ENCODE measurements around the gene TEX35. TPM values are rescaled to one million over a fixed set of nuclear protein-coding genes. Genes with fewer than 3 reads are reported as not detected.

TEX35 gene
- total RNA-seq, 1 experiment from 2014 or later, result not detected

GRCh38 chr1:178541379-178541778 lies 28.5 kb downstream of the TEX35 start:
- H3K4me2 ChIP-seq (ENCODE audit: low read length), result no peak overlapping the region
- no peak for TF ChIP-seq ATF3 (IDR thresholded peaks at IDR 0.05)
- ChIA-PET CTCF (interaction anchor here (1.1 to 1.6 kb wide), 4 partner anchors 212 to 242 kb away, joined by 3 to 6 read pairs (median 4); no protein-coding TSS in a partner anchor), RAD21 (ENCODE audit: low non-redundant PET in 1 of 2, low total read pairs in 2 of 2, uncharacterized antibody in 2 of 2, unreplicated experiment in 2 of 2) (interaction anchor here (1.2 to 2.3 kb wide), 2 partner anchors 212 to 462 kb away, joined by 3 to 11 read pairs; no protein-coding TSS in a partner anchor), POLR2A (no interaction called here)
- DNase-seq (ENCODE audit: low read depth, low spot score) (no peak), ATAC-seq (no peak)
- no peak overlapping the region for H2AFZ ChIP-seq (ENCODE audit: low read depth, low read length, poor library complexity, severe bottlenecking)
- H3K27me3 ChIP-seq (ENCODE audit: insufficient read depth, low read length), result no peaks in the 10 kb centered on the region
- H3K9ac ChIP-seq (ENCODE audit: low read length), result no peak overlapping the region
- BruUV-seq (replicated peaks), result no TSS peak
- no peaks in the 10 kb centered on the region for H3K36me3 ChIP-seq (ENCODE audit: control insufficient read depth in 1 of 2, insufficient read depth in 2 of 2, low read length in 2 of 2)
- no peaks in the 10 kb centered on the region for H4K20me1 ChIP-seq (ENCODE audit: insufficient read depth)
- intact Hi-C loops (cut with micrococcal nuclease), result no loop called here
- no peaks in the 10 kb centered on the region for H3K9me3 ChIP-seq (ENCODE audit: control insufficient read depth in 1 of 2, insufficient read depth in 1 of 2, low read depth in 1 of 2, low read length in 2 of 2)
- H3K9me2 ChIP-seq (ENCODE audit: insufficient read depth), result no peaks in the 10 kb centered on the region
- no peak overlapping the region for H3K4me3 ChIP-seq (replicated peaks in 1 of 2; ENCODE audit: low read depth in 1 of 2, low read length in 2 of 2)
- H3K79me2 ChIP-seq (ENCODE audit: insufficient read depth, low read length), result no peaks in the 10 kb centered on the region
- no peak overlapping the region for H3K27ac ChIP-seq (ENCODE audit: low read depth, low read length)
- H3K4me1 ChIP-seq (ENCODE audit: control insufficient read depth in 1 of 2, insufficient read depth in 2 of 2, low read length in 2 of 2), result peaks cover 29 to 47% of the 10 kb centered on the region in 2 experiments

- H4K20me1 ChIP-seq (ENCODE audit: insufficient read depth), result no peaks in the 10 kb centered on the region
Measured at GRCh38 chr1:178541829-178542553, 29.1 kb downstream of the TEX35 start.

More at GRCh38 chr1:178541829-178542553, 29.1 kb downstream of the TEX35 start:
- H3K9me2 ChIP-seq (ENCODE audit: insufficient read depth), result no peaks in the 10 kb centered on the region
- intact Hi-C loops (cut with micrococcal nuclease), result loop anchor here (1.0 to 2.0 kb wide), 4 partner anchors 185 to 827 kb away; no protein-coding TSS in a partner anchor
- H3K4me3 ChIP-seq (replicated peaks in 1 of 2; ENCODE audit: low read depth in 1 of 2, low read length in 2 of 2), result peak overlapping the region; percentile 61 to 69
- ChIA-PET RAD21 (ENCODE audit: low non-redundant PET in 1 of 2, low total read pairs in 2 of 2, uncharacterized antibody in 2 of 2, unreplicated experiment in 2 of 2) (interaction anchor here in 1 of 2 experiments (1.8 to 2.3 kb wide), 2 partner anchors 211 to 461 kb away, joined by 10 to 11 read pairs; no protein-coding TSS in a partner anchor), CTCF (interaction anchor here (1.0 to 2.8 kb wide), 4 partner anchors 15 to 461 kb away, joined by 3 to 26 read pairs (median 14); no protein-coding TSS in a partner anchor), POLR2A (interaction anchor here (1.1 kb wide), 1 partner anchor 461 kb away, joined by 3 read pairs; no protein-coding TSS in a partner anchor)
- H3K9ac ChIP-seq (ENCODE audit: low read length), result peak overlapping the region; percentile 69; the same call in 1 of the 2 replicates
- H3K36me3 ChIP-seq (ENCODE audit: control insufficient read depth in 1 of 2, insufficient read depth in 2 of 2, low read length in 2 of 2), result no peaks in the 10 kb centered on the region
- H3K79me2 ChIP-seq (ENCODE audit: insufficient read depth, low read length), result no peaks in the 10 kb centered on the region
- DNase-seq (ENCODE audit: low read depth, low spot score) (no peak), ATAC-seq (peak; percentile 11)
- no peaks in the 10 kb centered on the region for H3K27me3 ChIP-seq (ENCODE audit: insufficient read depth, low read length)
- peak overlapping the region; percentile 64 for H3K27ac ChIP-seq (ENCODE audit: low read depth, low read length)
- no peaks in the 10 kb centered on the region for H3K9me3 ChIP-seq (ENCODE audit: control insufficient read depth in 1 of 2, insufficient read depth in 1 of 2, low read depth in 1 of 2, low read length in 2 of 2)
- TF ChIP-seq POLR2A (IDR thresholded peaks at IDR 0.05; ENCODE audit: borderline replicate concordance, extremely low read depth, insufficient read depth, insufficient read length) (peak; percentile 31), FOSL1 (IDR thresholded peaks at IDR 0.05; ENCODE audit: low read depth) (no peak), ZNF274 (IDR thresholded peaks at IDR 0.05; ENCODE audit: low read depth, low read length) (no peak), SRF (IDR thresholded peaks at IDR 0.05; ENCODE audit: low read depth) (no peak), CTCF (IDR thresholded peaks at IDR 0.05 in 2 of 3, conservative IDR thresholded peaks at IDR 0.05 in 1 of 3; ENCODE audit: borderline replicate concordance in 1 of 3, insufficient read depth in 1 of 3, low read depth in 2 of 3, low read length in 2 of 3) (no peak)
- peak overlapping the region; percentile 97 for H2AFZ ChIP-seq (ENCODE audit: low read depth, low read length, poor library complexity, severe bottlenecking)
- no TSS peak for BruUV-seq (replicated peaks)
- peak overlapping the region; percentile 90 for H3K4me2 ChIP-seq (ENCODE audit: low read length)
- peaks cover 25 to 41% of the 10 kb centered on the region in 2 experiments for H3K4me1 ChIP-seq (ENCODE audit: control insufficient read depth in 1 of 2, insufficient read depth in 2 of 2, low read length in 2 of 2)
